HG03025 (cell line): ENCODE measurements around the gene GPX7.

Source experiments
- ATAC-seq: cut with Tn5 transposase; IDR thresholded peaks from one replicate; pipeline ENCODE4 v1.9.1; 2021; ENCODE audit warnings: mild to moderate bottlenecking, moderate library complexity; ENCODE audit not compliant: unreplicated experiment, low FRiP score

The GPX7 gene

DNA sequence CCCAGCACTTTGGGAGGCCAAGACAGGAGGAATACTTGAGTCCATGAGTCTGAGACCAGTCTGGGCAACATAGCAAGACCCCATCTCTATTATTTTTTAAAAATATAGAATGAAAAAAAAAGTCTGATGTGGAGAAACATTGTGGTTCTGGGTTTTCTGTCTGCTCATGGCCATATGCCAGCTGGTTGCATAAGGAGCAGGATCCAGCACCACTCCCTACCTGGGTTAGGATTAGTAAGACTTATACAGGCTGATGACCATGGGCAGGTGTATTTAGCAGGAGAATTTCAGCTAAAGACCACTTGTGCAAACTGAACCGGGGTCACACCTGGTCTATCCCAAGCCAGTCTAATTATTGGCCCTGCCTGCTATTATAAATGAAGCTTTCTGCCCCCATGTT is 16.7 kb upstream of the GPX7 start:
- ATAC-seq: no peak

DNA sequence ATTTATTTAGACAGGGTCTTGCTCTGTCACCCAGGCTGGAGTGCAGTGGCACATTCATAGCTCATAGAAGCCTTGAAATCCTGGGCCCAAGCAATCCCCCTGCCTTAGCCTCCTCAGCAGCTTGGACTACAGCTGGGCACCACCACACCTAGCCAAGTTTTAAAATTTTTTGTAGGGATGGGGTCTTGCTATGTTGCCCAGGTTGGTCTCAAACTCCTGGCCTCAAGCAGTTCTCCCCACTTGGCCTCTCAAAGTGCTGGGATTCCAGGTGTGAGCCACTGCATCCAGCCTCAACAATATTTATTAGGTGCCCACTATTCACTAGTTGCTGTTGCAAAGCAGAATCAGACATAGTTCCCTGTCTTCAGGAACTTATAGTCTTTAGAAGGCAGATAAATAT is 14.1 kb upstream of the GPX7 start:
- no peak for ATAC-seq

DNA sequence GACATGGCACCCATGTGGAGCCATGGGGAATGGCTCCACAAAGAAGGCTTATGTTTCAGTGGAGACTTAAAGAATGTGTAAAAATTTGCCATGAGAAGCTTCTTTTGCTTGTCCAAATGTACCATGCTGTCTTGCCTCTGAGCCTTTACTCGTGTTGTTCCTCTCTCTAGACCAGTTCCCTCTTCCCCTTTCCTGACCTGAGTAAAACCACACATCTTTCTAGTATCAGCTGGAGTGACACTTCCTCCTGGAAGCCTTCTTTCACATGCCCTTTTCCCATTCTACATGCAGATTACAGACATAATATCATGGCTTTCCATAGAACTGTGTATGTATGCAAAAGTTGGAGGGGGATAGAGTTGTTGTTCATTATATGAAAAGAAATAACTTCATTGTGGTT is 13.6 kb upstream of the GPX7 start:
- no peak for ATAC-seq

DNA sequence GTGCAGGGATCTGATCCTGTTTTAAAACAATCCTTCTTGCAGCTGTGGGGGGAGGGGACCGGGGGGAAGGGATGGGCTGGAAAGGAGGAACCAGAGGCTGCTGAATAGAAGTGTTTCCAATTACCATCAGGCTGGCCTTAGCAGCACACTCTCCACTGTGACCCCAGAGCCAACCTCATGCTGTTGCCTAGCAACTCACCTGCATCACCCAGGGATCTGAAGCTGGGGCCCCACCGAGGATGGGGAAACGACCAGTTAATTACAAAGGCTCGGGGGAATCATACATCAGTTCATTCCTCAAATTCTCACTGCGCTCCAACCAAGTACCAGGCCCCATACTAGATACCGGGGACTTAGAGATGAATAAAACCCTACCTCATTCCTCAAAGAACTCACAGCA is 11.9 kb upstream of the GPX7 start:
- ATAC-seq: no peak

DNA sequence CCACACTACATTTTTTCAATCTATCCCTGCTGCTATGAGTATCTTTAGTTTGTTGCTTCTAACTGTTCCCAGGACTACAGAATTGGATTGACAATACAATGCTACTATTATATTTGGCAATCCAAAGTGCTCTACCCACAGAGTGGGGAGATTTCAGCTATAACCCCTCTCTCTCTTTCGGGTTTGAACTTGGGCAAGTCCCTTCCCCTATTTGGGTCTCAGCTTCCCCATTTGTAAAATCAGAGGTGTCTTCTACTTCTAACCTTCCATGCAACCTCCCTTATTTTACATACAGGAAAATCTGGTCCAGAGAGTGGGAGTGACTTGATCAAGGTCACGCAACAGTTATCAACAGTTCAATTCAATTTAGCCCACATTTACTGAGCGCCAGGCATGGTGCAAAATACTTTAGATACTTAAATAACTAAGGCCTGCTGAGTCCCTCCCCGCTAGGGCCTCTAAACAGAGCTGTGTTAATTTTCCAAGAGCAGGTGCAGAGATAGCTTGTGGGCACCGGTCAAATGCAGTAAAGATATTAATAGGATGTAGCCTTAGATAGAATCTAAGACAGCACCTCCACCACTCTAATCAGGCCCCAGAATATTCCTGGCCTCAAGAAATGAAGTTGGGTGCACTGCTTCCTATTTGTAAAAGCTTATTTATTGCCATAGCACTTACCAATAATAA is 9.4 kb upstream of the GPX7 start:
- no peak for ATAC-seq

DNA sequence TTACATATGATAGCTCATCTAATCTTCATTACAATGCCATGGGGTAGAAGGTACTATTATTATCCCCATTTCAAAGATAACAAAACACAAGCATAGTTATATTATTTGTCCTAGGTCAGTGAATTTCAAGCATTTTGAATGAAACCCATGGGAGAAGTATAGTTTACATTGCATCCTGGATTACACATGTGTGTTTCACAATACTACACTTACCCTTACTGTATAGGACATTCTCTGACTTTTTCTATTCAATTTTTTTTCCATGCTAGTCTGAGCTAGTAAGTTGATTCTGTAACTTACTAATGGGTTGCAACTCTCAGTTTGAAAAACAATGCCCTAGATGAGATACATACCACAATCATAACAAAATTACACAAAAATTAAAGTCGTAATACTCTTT is 8.7 kb upstream of the GPX7 start:
- ATAC-seq: no peak

DNA sequence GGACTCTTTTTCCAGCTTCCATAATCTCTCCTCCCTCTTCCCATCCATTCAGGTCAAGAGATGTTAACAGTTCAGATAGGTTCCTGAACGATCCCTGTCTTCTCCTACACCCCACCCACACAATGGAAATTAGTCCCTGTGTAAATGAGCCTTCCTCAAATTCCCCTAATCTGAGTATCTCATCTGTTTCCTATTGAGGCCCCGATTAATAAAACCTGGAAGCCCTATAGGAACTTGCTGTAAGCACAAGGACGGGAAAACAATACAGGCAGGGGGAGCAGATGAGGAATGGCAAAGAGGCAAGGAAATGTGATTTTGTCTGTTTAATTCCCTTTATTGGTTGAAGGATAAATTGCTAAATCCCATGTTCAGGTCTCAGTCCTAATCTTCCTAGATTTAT is 7.1 kb upstream of the GPX7 start:
- ATAC-seq: no peak

DNA sequence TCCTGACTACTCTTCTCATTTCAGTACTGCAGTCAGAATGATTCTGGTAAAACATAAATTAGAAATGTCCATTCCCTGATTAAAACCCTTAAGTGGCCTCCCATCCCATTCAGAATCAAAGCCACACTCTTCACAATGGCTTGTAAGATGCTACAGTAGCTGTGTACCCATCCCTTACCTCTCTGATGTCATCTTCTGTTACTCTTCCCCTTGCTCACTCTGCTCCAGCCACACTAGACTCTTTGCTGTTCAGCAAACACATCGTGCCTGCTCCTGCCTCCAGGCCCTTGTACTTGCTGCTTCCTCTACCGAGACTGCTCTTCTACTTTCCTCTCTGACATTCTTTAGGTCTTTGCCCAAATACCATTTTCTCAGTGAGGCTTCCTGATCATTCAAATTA is 4.3 kb upstream of the GPX7 start:
- ATAC-seq: no peak

DNA sequence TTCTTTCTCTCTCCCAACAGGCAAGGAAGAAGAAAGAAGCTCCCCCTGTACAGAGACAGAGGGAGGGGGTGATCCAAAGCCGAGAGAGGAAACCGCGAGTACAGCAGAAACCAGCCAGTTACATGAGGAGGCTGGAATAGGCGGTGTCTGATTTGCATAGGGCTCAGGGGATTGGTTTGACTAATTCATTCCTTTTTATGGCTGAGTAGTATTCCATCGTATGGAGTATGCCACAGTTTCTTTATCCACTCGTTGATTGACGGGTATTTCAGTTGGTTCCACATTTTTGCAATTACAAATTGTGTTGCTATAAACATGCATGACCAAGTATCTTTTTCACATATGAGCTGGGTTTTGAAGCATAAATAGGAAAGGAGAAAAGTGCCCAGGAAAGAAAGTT is 3.4 kb upstream of the GPX7 start:
- no peak for ATAC-seq

DNA sequence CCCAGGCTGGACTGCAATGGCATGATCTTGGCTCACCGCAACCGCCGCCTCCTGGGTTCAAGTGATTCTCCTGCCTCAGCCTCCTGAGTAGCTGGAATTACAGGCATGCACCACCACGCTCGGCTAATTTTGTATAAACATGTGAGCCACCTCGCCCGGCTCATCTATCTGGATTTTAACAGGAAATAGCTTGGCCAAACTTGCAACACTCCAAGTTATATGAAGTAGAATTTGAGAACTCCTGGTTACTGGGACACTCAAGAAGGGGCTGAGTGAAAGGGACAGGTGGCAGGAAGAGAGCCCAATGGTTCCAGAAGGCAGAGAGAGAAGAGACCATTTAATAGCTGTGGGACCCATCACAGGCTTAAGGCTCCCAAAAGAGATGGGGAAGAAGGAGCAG is 2.9 kb upstream of the GPX7 start:
- ATAC-seq: no peak

DNA sequence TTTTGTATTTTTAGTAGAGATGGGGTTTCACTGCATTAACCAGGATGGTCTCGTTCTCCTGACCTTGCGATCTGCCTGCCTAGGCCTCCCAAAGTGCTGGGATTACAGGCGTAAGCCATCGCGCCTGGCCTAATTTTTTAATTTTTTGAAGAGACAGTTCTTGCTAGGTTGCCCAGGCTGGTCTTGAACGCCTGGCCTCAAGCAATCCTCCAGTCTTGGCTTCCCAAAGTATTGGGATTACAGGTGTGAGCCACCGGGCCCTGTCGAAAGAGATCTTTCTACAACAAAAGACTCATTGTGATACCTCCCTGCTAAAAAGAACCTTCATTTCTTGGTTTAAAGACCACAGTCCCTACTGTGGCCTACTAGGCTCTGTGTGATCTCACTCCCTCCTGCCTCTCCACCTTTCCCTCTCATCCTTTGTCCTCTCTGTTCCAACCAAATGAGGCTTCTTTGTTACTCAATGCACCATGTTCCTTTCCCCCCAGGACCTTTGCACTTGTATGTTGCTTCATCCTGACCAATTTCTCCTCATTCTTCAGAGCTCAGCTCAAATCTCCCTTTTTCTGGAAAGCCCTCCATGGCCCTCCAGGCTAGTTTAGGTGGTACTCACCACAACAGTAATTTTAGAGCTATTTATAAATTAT is 1.5 kb upstream of the GPX7 start:
- no peak for ATAC-seq

DNA sequence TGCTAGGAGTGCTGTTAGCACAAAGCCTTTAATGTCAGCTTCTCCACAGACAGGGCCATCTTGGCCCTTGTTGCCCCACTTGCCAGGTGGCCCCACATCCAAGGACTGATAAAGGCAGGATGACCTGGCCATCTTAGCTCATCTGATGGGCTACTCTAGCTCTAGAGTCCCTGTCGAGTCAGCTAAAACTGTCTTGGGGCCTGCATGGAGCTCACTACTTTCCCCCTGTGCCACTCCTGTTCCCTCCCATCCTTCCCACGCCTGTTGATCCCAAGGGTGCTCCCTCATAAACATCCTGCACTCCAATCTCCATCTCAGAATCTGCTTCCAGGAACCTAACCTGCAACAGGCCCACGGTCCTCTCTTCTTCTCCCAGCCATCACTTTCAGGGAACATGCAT is 652 bp upstream of the GPX7 start:
- no peak for ATAC-seq

DNA sequence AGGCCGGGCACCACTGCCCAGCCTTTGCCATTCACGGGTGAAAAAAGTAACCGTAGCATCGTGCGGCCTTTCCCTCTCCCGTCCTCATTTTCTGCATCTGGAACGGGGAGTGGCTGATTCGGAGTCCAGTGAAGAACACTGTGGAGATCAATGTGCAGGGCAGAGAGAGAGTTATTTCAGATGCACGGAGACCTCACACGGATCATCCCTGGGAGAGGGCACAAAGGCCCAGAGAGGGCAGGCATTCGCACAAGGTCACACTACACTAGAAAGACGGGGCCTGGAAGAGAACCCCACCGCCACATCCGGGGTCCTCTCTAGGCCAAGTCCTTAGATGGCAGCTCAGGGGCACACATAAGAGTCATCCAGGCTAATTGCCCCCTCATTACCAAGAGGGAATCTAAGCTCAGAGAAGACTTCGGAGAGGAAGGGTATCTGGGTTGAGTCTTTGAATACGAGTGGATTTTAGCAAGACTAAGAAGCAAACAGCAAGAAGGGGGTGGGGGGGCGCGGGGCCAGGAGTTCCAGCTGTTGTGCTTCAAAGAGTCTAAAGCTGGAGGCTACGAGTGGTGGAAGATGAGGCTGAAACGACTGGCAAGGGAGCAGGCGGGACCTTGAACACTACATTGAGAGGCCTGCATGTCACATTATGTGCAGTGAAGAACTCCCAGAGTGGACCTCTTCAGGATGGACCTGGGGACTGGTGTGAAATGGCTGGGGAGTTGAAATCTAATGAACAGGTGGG is 857 bp downstream of the GPX7 start:
- ATAC-seq: no peak

DNA sequence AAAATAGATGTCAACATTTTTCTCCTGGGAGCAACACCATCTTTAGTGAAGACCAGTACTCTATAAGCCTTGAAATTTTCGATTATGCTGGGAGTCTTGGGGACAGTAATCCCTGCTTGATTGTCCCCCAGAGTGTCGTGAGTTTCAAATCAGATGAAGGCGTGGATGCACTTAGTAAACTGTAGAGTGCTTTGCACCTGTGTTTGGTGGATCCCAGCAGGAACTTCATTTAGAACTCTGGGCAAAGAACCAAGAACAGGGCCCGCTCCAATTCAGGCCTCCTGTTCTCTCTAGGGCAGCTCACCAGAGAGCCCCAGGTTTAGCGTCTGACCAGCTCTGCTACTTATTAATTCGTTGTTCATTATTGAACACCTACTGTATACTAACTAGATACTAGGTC is 1.5 kb downstream of the GPX7 start:
- ATAC-seq: no peak

DNA sequence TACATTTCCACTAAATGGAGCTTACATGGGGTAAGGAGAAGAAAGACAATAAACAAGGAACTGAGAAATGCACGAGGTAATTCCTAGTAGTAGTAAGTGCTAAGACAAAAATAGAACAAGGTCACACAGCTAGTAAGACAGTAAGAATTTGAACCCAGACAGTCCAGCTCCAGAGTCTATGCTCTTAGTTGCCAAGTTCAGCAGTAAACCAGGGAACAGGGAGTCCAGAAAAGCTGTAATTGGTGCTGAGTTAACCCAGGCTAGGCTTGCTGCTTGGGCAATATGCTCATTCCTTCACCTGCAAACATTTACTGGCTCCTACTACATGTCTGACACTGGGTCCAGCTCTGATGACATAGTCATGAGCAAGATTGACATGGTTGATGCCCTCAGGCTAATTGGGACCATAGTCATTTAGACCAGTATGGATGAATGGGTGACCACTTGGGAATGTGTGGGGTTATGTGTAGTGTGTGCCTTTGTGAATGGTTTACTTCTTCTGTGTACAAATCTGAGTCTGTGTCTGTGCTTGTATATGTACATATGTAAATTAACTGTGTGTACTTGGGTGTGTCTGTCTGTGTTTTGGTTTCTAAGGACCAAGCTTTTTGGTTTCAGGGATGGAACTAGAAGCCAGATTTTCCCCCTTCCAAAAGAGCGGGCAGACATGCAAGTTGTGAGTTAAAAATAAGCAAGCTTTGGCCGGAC is 2.0 kb downstream of the GPX7 start:
- ATAC-seq: no peak

DNA sequence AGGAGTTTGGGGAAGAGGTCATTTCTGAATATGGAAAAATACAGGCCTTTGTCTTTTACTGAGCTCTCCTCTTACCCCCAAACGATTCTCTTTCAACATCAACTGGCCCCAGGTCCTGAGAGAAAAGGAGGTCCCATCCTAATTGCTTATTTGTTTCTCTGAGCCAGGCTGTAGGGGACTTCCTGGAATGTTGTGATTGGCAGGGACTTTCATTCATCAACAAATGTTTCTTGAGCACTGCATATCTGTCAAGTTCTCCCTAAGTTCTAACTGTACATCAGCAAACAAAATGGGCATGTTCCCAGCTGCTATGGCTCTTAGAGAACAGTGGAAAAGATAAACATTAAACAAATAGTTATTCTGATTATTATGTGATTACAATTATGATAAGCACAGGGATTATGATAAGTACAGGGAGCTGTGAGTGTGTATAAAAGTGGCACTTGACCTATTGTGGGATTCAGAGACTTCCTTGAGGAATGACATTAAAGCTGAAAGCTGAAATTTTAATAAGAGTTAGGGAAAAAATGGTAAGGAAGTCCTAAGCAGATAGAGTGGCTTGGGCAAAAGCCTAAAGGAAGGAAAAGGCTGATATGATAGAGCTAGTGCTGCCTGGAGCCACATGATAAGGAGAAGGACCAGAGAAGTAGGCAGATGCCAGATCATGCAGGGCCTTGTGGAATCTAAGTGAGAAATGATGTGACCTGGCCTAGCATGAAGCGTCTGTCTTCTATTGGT is 11.6 kb downstream of the GPX7 start:
- no peak for ATAC-seq

DNA sequence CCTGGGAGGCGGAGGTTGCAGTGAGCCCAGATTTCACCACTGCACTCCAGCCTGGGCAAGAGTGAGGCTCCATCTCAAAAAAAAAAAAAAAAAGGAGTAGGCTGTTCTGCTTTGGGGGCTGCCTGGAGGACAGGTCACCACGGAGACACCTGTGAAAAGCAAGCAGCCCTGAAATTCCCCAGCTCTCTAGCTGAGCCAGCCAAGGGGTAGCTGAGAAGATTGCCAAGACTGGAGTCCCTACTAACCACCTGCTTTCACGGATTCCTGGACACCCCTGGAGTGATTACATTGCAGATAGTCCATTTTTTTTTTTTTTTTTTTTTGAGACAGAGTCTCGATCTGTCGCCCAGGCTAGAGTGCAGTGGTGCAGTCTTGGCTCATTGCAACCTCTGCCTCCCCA is 12.5 kb downstream of the GPX7 start:
- no peak for ATAC-seq

DNA sequence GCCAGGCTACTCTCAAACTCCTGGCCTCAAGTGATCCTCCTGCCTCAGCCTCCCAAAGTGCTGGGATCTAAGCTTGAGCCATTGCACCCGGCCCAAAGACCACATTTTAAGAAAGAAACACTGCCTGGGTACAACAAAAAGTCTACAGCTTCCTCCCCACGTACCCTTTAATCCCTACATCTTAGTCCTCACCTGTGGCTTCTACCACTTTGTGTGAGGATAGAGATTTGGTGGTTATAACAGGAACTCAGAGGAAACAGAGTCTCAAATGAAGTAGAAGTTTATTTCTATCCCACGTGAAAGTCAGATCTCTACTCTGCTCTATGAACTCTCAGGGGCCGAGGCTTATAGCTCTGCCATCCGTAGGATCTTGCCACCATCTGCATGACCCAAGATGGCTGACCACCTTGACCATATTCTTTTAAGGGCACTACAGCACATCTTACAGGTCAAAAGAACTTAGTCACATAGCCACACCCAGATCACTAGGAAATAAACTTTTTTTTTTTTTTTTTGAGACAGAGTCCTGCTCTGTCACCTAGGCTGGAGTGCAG is 13.4 kb downstream of the GPX7 start:
- no peak for ATAC-seq

DNA sequence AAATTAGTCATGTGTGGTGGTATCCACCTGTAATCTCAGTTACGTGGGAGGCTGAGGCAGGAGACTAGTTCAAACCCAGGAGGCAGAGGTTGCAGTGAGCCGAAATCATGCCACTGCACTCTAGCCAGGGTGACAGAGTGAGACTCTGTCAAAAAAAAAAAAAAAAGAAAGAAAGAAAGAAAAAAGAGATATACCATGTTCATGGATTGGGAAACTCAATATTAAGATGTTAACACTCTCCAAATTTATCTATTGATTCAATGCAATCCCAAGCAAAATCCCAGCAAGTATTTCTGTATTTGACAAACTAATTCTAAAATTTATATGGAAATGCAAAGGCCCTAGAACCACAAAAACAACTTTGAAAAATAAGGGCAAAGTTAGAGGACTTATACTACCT is 19.8 kb downstream of the GPX7 start:
- ATAC-seq: no peak

DNA sequence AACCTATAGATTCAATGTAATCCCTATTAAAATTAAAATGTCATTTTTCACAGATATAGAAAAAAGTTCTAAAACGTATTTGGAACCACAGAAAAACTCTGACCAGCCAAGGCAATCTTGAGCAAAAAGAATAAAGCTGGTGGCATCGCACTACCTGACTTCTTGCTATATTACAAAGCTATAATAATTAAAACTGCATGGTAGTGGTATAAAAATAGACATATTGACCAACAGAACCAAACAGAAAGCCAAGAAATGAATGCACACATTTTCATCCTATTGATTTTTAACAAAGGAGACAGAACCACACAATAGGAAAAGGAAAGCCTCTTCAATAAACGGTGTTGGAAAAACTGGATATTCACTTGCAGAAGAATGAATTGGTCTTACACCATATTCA is 21.6 kb downstream of the GPX7 start:
- no peak for ATAC-seq
